ENCODE results near the gene COCH. TPM values are rescaled to one million over a fixed set of nuclear protein-coding genes. Genes with fewer than 3 reads are reported as not detected.

Gene COCH
- total and polyA plus RNA-seq, 8 donors: 0.55 to 2.0 (median 1.4) TPM

GRCh38 chr14:30864934-30865333, 9.4 kb upstream of the COCH start:
- no peak overlapping the region for H3K27ac ChIP-seq
- no peak for TF ChIP-seq CTCF (IDR thresholded peaks at IDR 0.05)
- peaks cover 0 to 6% of the 10 kb centered on the region in 2 donors for H3K4me1 ChIP-seq
- no peak for DNase-seq
- H3K9me3 ChIP-seq: no peaks in the 10 kb centered on the region
- no peak for ATAC-seq
- intact Hi-C loops (cut with DNase I): no loop called here
- peaks cover 0 to 6% of the 10 kb centered on the region in 2 donors for H3K27me3 ChIP-seq
- no peaks in the 10 kb centered on the region for H3K36me3 ChIP-seq
- no peak overlapping the region for H3K4me3 ChIP-seq

- no peak for ATAC-seq
- DNase-seq: no peak
- intact Hi-C loops (cut with DNase I): no loop called here
- Histone ChIP-seq H3K9me3 (no peaks in the 10 kb centered on the region), H3K27me3 (peaks cover 9 to 30% of the 10 kb centered on the region in 2 donors), H3K4me3 (no peak overlapping the region), H3K4me1 (no peaks in the 10 kb centered on the region), H3K36me3 (no peaks in the 10 kb centered on the region), H3K27ac (no peak overlapping the region)
- TF ChIP-seq CTCF (IDR thresholded peaks at IDR 0.05): no peak
Measured at GRCh38 chr14:30868736-30869135, 5.6 kb upstream of the COCH start.

GRCh38 chr14:30869551-30870155, 4.7 kb upstream of the COCH start:
- Histone ChIP-seq H3K27me3 (peaks cover 18 to 39% of the 10 kb centered on the region in 2 donors), H3K4me1 (peaks cover 3 to 7% of the 10 kb centered on the region in 2 donors)

GRCh38 chr14:30872602-30873001, 1.8 kb upstream of the COCH start:
- Histone ChIP-seq H3K4me1 (peaks cover 10 to 18% of the 10 kb centered on the region in 2 donors), H3K27me3 (peaks cover 40 to 69% of the 10 kb centered on the region in 2 donors), H3K27ac (no peak overlapping the region), H3K36me3 (no peaks in the 10 kb centered on the region), H3K9me3 (no peaks in the 10 kb centered on the region), H3K4me3 (no peak overlapping the region)
- no peak for TF ChIP-seq CTCF (IDR thresholded peaks at IDR 0.05)
- DNase-seq: no peak
- intact Hi-C loops (cut with DNase I): no loop called here
- ATAC-seq: no peak

More at GRCh38 chr14:30869551-30870155, 4.7 kb upstream of the COCH start:
- Histone ChIP-seq H3K4me3 (no peak overlapping the region), H3K9me3 (no peaks in the 10 kb centered on the region), H3K36me3 (no peaks in the 10 kb centered on the region), H3K27ac (no peak overlapping the region)
- TF ChIP-seq CTCF (IDR thresholded peaks at IDR 0.05): no peak
- DNase-seq (no peak), ATAC-seq (no peak)
- intact Hi-C loops (cut with DNase I): no loop called here

GRCh38 chr14:30873308-30874119, 845 bp upstream of the COCH start:
- peaks cover 40 to 76% of the 10 kb centered on the region in 2 donors for H3K27me3 ChIP-seq
- no peaks in the 10 kb centered on the region for H3K9me3 ChIP-seq
- TF ChIP-seq CTCF (IDR thresholded peaks at IDR 0.05): no peak
- no peaks in the 10 kb centered on the region for H3K36me3 ChIP-seq
- H3K4me3 ChIP-seq: peak overlapping the region; percentile 28 to 48
- ATAC-seq (no peak), DNase-seq (no peak)
- intact Hi-C loops (cut with DNase I): no loop called here
- H3K27ac ChIP-seq: no peak overlapping the region
- H3K4me1 ChIP-seq: peaks cover 10 to 18% of the 10 kb centered on the region in 2 donors
